HG03558 (cell line): ENCODE results near the gene GOLGA1.
"Not testable (repeated sequence)": the region's sequence is repeated elsewhere in the genome, so short reads cannot be mapped to it uniquely, and the experiment has no call there.

Experiments used
- ATAC-seq: cut with Tn5 transposase; IDR thresholded peaks from one replicate; pipeline ENCODE4 v1.9.1; 2021; ENCODE audit warnings: moderate number of reproducible peaks; ENCODE audit not compliant: unreplicated experiment; ENCODE audit errors: extremely low read depth

The GOLGA1 gene

DNA sequence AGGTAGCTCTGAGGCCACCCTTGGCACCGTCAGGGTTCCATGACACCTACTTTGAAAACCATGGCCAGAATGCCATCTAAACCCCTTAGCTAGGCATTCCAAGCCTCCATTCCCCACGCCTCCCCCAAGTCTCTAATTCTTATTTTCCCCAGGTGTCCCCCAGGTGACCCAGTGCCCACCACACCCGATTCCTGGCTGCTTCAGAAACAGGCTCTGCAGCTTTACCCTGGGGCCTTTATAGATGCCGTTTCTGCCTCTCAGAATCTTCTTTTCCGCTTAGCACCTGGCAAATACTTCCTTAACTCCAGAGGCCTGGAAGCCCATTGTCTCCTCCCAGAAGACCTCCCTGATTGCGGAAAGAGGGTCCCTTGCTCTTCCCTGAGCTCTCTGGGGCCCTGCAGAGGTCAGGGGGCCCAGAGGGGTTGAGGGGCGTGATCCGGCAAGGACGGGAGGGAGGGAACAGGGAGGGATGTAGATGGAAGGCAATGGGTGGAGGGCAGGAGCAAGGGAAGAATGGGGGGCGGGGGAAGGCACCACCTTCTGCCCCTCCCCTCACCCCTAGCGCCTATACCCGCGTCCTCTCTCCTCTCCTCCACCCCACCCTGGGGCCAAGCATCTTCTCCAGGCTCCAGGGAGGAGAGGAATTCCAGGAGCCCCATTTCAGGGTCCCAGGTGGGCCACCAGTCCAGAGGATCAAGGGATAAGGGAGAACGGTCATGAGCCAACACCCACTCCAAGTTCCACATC, 99.6 kb downstream of the GOLGA1 start:
- no peak for ATAC-seq

DNA sequence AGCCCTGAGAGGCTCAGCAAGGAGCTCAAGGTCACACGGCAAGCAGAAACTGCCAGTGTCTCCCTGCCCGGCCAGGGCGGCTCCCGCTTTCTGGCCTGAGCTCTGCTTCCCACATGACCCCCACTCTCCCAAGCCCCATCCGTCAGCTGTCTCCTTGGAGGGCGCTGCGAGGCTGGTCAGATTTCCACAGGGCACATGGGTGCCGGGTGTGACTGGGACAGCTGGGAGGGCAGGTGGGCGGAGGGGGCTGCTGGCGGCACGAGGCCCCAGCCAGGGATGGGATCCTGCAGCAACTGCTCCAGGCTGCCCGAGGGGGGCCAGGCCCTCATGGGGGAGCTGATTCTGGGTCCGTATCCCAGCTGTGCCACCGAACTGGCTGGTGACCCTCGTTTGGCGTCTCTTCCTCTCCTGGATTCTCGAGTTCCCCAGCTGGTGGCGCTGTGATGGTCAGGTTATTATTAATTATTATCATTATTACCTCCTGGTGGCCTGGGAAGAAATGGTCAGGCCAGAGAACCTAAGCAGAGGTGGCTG, 100.5 kb downstream of the GOLGA1 start:
- ATAC-seq = no peak

DNA sequence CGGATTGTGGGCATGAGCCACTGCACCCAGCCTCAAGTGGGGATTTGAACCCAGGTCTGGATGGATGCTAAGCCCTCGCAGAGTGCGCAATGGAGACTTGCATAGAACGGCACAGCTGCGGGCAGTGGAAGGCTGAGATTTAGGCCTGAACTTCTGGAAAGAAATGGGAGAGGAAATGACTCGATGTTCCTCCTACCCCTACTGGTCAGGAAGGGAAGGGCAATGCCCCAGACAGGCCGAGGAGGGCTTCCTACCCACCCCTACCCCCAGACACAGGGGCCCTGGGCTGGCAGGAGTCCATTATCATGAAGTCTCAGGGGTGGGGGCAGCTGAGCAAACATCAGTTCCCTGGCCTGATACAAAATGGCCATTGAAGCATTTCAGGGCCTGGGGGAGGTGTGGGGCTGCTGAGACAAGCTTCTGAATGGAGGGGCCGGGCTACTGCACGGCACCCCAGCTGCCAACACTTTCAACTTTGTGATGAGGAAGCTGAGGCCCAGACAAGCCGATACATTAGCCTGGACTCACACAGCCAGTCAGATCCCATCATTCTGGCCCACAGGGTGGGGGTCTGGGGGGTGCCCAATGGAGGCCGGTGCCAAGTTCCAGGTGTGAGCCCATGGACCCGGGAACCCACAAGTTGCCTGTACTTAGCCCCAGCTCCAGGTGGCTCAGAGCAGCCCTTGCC, 101.1 kb downstream of the GOLGA1 start:
- no peak for ATAC-seq

DNA sequence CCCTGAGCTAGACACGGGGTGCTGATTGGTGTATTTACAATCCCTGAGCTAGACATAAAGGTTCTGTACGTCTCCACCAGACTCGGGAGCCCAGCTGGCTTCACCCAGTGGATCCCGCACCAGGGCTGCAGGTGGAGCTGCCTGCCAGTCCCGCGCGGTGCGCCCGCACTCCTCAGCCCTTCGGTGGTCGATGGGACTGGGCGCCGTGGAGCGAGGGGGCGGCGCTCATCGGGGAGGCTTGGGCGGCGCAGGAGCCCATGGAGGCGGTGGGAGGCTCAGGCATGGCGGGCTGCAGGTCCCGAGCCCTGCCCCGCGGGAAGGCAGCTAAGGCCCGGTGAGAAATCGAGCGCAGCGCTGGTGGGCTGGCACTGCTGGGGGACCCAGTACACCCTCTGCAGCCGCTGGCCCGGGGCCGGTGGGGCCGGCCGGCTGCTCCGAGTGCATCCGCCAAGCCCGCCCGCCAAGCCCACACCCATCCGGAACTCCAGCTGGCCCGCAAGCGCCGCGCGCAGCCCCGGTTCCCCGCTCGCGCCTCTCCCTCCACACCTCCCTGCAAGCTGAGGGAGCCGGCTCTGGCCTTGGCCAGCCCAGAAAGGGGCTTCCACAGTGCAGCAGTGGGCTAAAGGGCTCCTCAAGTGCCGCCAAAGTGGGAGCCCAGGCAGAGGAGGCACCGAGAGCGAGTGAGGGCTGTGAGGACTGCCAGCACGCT, 102.2 kb downstream of the GOLGA1 start:
- ATAC-seq = not testable (repeated sequence)

DNA sequence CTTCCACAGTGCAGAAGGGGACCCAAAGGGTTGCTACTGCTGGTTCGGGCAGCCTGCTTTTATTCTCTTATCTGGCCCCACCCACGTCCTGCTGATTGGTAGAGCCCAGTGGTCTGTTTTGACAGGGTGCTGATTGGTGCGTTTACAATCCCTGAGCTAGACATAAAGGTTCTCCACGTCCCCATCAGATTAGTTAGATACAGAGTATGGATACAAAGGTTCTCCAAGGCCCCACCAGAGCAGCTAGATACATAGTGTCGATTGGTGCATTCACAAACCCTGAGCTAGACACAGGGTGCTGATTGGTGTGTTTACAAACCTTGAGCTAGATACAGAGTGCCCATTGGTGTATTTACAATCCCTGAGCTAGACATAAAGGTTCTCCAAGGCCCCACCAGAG, 102.8 kb downstream of the GOLGA1 start:
- ATAC-seq = not testable (repeated sequence)

DNA sequence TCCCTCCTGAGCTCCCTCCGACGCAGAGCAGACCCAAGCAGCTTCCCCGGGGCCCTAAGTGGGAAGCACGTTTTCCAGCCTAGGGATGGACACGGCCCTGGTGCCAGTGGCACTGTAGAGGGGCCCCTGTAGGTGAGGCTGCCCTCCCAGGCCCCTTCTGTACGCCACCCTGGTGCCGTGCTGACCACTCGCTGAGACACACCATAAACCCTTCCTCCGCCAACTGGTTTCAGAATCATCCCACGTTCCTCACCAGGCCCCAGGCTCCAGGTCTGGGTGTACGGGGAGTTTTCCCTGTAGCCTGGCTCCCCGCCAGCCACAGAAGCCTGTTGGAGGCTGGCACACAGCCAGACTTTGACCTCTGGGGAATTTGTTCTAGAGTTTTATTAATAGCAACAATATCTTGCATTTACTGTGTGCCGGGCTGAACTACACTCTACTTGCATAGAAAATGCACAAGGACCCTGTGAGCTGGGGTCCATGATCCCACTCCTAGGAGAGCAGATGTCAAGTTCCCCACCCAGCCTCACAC, 105.8 kb downstream of the GOLGA1 start:
- ATAC-seq = no peak

DNA sequence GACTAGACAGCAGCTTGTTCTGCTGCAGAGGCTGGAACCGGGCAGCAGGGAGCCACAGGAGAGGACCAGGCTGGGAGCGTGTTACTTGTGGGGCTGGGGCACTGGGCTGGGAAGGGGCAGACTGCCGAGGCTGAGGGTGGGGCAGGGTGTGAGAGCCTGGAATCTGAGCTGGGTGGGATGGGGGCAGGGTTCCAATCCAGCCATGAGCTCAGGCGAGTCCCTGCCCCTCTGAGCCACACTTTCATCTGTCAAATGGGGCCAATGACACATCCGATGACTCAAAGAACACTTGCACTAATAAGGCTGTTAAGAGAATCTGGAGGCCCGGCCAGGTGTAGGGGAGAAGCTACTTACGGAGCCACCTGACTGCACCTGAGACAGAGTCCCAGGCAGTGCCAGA, 106.3 kb downstream of the GOLGA1 start:
- no peak for ATAC-seq

DNA sequence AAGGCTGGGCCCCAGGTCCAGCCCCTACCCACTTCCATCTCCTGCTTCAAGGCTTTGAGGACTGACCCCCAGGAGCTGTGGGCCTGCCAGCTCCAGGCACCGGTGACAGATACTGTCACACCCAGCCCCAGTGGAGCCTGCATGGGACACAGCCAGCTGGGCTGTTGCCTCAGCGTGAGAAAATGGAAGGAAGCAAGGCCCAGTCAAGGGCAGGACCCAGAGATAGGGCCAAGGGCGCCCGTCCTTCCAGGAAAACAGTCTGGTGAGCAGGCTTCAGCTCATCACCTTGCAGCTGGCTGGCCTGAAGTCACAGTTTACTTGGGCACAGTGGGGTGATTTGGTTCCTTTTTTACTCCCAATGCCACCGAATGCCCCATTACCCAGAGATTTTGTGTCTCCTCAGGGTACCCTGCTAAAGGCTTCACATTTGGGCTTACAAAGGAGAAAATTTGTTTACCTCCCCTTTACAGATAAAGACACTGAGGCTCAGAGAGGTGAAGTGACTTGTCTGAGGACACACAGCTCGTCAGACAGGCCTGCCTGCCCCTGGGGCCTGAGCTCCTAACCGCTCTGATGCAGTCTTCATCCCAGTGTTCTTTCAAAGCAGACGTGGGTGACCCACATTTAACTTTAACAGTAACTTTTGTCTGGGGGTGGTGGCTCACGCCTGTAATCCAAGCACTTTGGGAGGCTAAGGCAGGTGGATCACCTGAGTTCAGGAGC, 109.1 kb downstream of the GOLGA1 start:
- ATAC-seq = no peak

DNA sequence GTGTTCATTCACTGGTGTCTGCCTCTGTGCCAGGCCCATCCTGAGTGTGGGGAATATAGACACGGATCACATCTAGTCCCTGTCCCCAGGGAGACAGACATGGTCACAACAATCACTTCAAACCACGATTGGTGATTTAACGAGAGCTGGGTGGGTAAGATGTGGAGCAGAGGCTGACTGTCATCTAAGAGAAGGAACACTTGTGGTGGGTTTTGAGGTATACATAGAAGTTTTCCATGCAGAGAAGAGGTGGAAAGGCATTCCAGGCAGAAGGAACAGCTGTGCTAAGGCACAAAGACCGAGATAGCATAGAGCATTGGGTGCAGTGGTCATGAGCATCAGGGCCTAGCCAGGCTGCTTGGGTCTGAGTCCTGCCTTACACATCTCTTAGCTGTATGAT, 110.3 kb downstream of the GOLGA1 start:
- ATAC-seq = no peak

DNA sequence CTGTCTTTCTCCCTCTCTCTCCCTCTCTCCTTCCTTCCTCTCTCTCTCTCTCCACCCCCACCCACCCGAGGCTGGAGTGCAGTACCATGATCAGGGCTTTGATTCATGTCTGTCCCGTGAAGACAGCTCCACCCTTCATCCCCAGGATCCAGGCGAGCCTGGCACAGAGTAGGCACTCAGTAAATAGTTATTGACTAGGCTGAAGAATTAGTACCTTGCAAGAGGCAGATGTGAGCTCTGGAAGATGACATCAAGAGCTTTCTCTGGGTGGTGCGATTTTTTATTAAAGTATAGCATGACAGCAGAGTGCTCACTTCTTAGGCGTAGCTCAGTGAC, 111.6 kb downstream of the GOLGA1 start:
- no peak for ATAC-seq

DNA sequence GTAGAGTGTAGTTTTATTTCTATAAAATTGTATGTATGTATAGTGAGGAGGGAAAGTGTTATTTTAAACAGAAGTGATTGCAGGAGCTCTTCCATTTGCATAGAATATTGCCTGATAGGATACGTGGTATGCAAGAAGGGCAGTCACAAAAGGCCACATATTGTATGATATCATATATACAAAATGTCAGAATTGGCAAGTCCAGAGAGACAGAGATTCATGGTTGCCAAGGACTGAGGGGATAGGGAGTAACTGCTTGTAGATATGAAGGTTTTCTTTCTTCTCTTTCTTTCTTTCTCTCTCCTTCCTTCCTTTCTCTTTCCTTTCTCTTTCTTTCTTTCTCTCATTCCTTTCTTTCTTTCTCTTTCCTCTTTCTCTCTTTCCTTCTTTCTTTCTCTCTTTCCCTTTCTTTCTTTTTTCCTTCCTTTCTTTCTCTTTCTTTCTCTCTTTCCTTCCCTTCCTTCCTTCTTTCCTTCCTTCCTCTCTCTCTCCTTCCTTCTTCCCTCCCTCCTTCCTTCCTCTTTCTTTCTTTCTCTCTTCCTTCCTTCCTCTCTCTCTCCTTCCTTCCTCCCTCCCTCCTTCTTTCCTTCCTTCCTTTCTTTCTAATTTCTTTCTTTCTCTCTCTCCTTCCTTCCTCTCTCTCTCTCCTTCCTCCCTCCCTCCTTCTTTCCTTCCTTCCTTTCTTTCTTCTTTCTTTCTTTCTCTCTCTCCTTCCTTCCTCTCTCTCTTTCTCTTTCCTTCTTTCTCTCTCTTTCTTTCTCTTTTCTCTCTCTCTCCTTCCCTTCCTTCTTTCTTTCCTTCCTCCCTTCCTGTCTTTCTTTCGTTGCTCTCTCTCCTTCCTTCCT, 112.2 kb downstream of the GOLGA1 start:
- ATAC-seq = no peak
